Thyroid gland (tissue), 4 donors: ENCODE data around the gene GNAQ.

ENCODE experiments used
- POLR2A ChIP-seq, 2 donors: fragments of 450-650 bp; IDR thresholded peaks; one replicate each; pipeline ENCODE4 v1.6.1; 2017; ENCODE audit warnings: antibody characterized with exemption in 2 of 2, mild to moderate bottlenecking in 2 of 2, moderate library complexity in 1 of 2
- TF ChIP-seq, protein P1 (sequence below), 6 experiments: fragments of 200-600 bp in 3 of 6; fragments of 450-650 bp in 3 of 6; sonication (generic) in 3 of 6; IDR thresholded peaks; one replicate each; pipeline ENCODE4 v1.5.1; 2016 to 2019; ENCODE audit warnings: antibody characterized with exemption in 6 of 6, mild to moderate bottlenecking in 2 of 6, inconsistent platforms in 1 of 6, moderate library complexity in 1 of 6

DNA sequence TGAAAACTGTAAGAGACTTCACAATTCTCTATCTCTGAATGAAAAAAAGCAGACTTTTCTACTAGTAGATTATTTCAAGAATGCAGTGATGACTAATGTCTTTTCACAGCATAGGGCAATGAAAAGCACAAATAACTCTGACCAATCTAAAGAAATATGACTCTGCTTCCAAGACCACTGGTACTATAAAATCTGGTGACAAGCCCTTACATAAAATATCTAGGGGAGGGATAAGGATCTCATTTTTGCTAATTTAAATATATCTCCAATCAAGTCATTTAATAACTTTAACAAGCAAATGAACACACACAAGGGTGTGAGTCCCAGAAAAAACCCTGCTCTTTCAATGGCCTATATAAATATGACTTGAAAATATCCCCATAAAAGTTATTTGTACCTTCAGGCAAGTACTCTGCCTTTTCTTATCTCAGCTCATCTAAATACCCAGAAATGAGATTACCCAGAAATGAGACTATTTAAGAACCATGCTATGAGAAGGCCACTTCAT is 105.2 kb downstream of the GNAQ start:
- TF ChIP-seq, protein P1, sequence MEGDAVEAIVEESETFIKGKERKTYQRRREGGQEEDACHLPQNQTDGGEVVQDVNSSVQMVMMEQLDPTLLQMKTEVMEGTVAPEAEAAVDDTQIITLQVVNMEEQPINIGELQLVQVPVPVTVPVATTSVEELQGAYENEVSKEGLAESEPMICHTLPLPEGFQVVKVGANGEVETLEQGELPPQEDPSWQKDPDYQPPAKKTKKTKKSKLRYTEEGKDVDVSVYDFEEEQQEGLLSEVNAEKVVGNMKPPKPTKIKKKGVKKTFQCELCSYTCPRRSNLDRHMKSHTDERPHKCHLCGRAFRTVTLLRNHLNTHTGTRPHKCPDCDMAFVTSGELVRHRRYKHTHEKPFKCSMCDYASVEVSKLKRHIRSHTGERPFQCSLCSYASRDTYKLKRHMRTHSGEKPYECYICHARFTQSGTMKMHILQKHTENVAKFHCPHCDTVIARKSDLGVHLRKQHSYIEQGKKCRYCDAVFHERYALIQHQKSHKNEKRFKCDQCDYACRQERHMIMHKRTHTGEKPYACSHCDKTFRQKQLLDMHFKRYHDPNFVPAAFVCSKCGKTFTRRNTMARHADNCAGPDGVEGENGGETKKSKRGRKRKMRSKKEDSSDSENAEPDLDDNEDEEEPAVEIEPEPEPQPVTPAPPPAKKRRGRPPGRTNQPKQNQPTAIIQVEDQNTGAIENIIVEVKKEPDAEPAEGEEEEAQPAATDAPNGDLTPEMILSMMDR (IDR thresholded peaks at IDR 0.05) = no peak
- no peak for TF ChIP-seq POLR2A (IDR thresholded peaks at IDR 0.05)
